Epithelial cell of esophagus (primary cell): ENCODE measurements around the gene GOLGA1.

Experiments used
- DNase-seq: peaks from one replicate; pipeline ENCODE4 v3.0.0; 2010; ENCODE audit warnings: low read depth
- H3K4me3 ChIP-seq: 2 replicates; pipeline ENCODE4 v1.5.1; 2011; ENCODE audit warnings: mild to moderate bottlenecking, low read length, control low read depth
- CTCF ChIP-seq: IDR thresholded peaks from 2 replicates; pipeline ENCODE4 v1.5.1; 2011; ENCODE audit warnings: low read depth, mild to moderate bottlenecking, low read length, control low read depth, inconsistent platforms; ENCODE audit not compliant: insufficient read depth; ENCODE audit errors: missing control alignments

The GOLGA1 gene

GRCh38 chr9:124950050-124950718, 9.3 kb upstream of the GOLGA1 start:
- no peak overlapping the region for H3K4me3 ChIP-seq
- TF ChIP-seq CTCF = no peak
- no peak for DNase-seq

GRCh38 chr9:124949387-124949786, 8.5 kb upstream of the GOLGA1 start:
- DNase-seq = no peak
- no peak overlapping the region for H3K4me3 ChIP-seq
- TF ChIP-seq CTCF = no peak

- no peak overlapping the region for H3K4me3 ChIP-seq
- DNase-seq = no peak
- TF ChIP-seq CTCF = no peak
Measured at GRCh38 chr9:124947727-124948391, 7.0 kb upstream of the GOLGA1 start.

GRCh38 chr9:124946167-124946566, 5.3 kb upstream of the GOLGA1 start:
- H3K4me3 ChIP-seq = no peak overlapping the region
- TF ChIP-seq CTCF = no peak
- DNase-seq = no peak

GRCh38 chr9:124941679-124942561, 1.0 kb upstream of the GOLGA1 start:
- TF ChIP-seq CTCF = no peak
- H3K4me3 ChIP-seq = peak overlapping the region; percentile 82
- DNase-seq = no peak

GRCh38 chr9:124940521-124940893, 376 bp downstream of the GOLGA1 start:
- peak overlapping the region; percentile 82 for H3K4me3 ChIP-seq
- DNase-seq = no peak
- no peak for TF ChIP-seq CTCF
